Endothelial cell of umbilical vein (primary cell): Measurements from ENCODE around the gene POU2AF1. TPM values are rescaled to one million over a fixed set of nuclear protein-coding genes. Genes with fewer than 3 reads are reported as not detected.

Source experiments
- BruUV-seq: library from RNA; stranded (reverse); fragments of 400-500 nt; replicated peaks from 2 replicates; lab custom pipeline; 2021; lab: Mats Ljungman, UMichigan
- CTCF ChIA-PET: fragments of 300-600, 350-600 bp; sonication (Branson Sonifier 250); formaldehyde crosslinking; loops from one replicate; lab custom pipeline; 2021; ENCODE audit warnings: antibody characterized with exemption, inconsistent platforms; lab: Charles Lee
- POLR2A ChIA-PET: fragments of 300-600, 350-600 bp; sonication (Branson Sonifier 250); formaldehyde crosslinking; loops from one replicate; lab custom pipeline; 2021; ENCODE audit warnings: antibody characterized with exemption, inconsistent platforms; lab: Charles Lee
- DNase-seq: peaks from one replicate; pipeline ENCODE4 v3.0.0-alpha.2; 2011; ENCODE audit warnings: low read depth, low spot score
- FAIRE-seq: peaks from 2 replicates; lab custom pipeline; 2011; peaks lifted over from hg19 to GRCh38; lab: Jason Lieb, UNC
- H2AFZ ChIP-seq: 2 replicates; pipeline ENCODE4 v1.6.0; 2012; ENCODE audit warnings: low read depth, low read length, control low read depth, inconsistent platforms
- H3K27ac ChIP-seq: 2 replicates; pipeline ENCODE4 v1.5.1; 2011; ENCODE audit warnings: low read depth, mild to moderate bottlenecking, control low read depth, low read length, moderate library complexity; ENCODE audit not compliant: insufficient read depth
- H3K27me3 ChIP-seq, 2 experiments: 2 replicates each; pipeline versions ENCODE4 v1.6.0 to v1.6.1; 2011; ENCODE audit warnings: low read length in 2 of 2, mixed read lengths in 1 of 2; ENCODE audit not compliant: control insufficient read depth in 2 of 2, insufficient read depth in 2 of 2
- H3K36me3 ChIP-seq, 2 experiments: 2 replicates in 1 of 2; 3 replicates in 1 of 2; pipeline ENCODE4 v1.5.1; 2011; ENCODE audit warnings: low read length in 2 of 2, mild to moderate bottlenecking in 1 of 2, moderate library complexity in 1 of 2; ENCODE audit not compliant: control insufficient read depth in 2 of 2, insufficient read depth in 2 of 2; ENCODE audit errors: extremely low read depth in 1 of 2
- H3K4me1 ChIP-seq: 3 replicates; pipeline ENCODE4 v1.5.1; 2011; ENCODE audit warnings: mild to moderate bottlenecking, low read length; ENCODE audit not compliant: control insufficient read depth, insufficient read depth; ENCODE audit errors: extremely low read depth
- H3K4me2 ChIP-seq: 2 replicates; pipeline ENCODE4 v1.6.1; 2011; ENCODE audit warnings: low read length, control low read depth, mixed read lengths; ENCODE audit not compliant: insufficient read depth
- H3K4me3 ChIP-seq, 3 experiments: fragments of 200-600 bp in 1 of 3; sonication (generic), shearing (Covaris generic) in 1 of 3; replicated peaks in 1 of 3; 2 replicates each; pipeline ENCODE4 v1.5.1; 2011 to 2016; ENCODE audit warnings: control low read depth in 3 of 3, low read length in 3 of 3, mild to moderate bottlenecking in 2 of 3, inconsistent platforms in 1 of 3, low read depth in 1 of 3, moderate library complexity in 1 of 3; ENCODE audit not compliant: insufficient read depth in 1 of 3
- H3K79me2 ChIP-seq: 2 replicates; pipeline ENCODE4 v1.6.0; 2012; ENCODE audit warnings: low read length, inconsistent platforms; ENCODE audit not compliant: control insufficient read depth, insufficient read depth
- H3K9ac ChIP-seq: replicated peaks from 2 replicates; pipeline ENCODE3; 2011; ENCODE audit warnings: low read length, control low read depth; ENCODE audit not compliant: insufficient read depth; ENCODE audit errors: extremely low read depth
- H3K9me1 ChIP-seq: replicated peaks from 3 replicates; pipeline ENCODE4 v1.6.0; 2011; ENCODE audit warnings: mild to moderate bottlenecking, low read length; ENCODE audit not compliant: control insufficient read depth, insufficient read depth; ENCODE audit errors: extremely low read depth
- H3K9me3 ChIP-seq: replicated peaks from 2 replicates; pipeline ENCODE4 v1.5.1; 2012; ENCODE audit warnings: low read length, inconsistent platforms; ENCODE audit not compliant: control insufficient read depth, insufficient read depth
- H4K20me1 ChIP-seq: replicated peaks from 2 replicates; pipeline ENCODE3; 2011; ENCODE audit warnings: mild to moderate bottlenecking, low read length; ENCODE audit not compliant: control insufficient read depth, insufficient read depth; ENCODE audit errors: extremely low read depth
- EZH2 ChIP-seq: IDR thresholded peaks from 2 replicates; pipeline ENCODE4 v1.6.1; 2012; ENCODE audit warnings: borderline replicate concordance, low read depth, mild to moderate bottlenecking, moderate library complexity, low read length, inconsistent platforms; ENCODE audit not compliant: severe bottlenecking
- FOS ChIP-seq: IDR thresholded peaks from 2 replicates; pipeline ENCODE4 v1.6.1; 2011; ENCODE audit warnings: mild to moderate bottlenecking, low read length, moderate library complexity, borderline replicate concordance; ENCODE audit not compliant: insufficient read depth
- GATA2 ChIP-seq: IDR thresholded peaks from 2 replicates; pipeline ENCODE4 v1.7.0; 2011; ENCODE audit warnings: low read depth, mild to moderate bottlenecking, moderate library complexity, mixed read lengths, low read length; ENCODE audit not compliant: insufficient read length, insufficient read depth
- JUN ChIP-seq: IDR thresholded peaks from 2 replicates; pipeline ENCODE4 v1.6.1; 2011; ENCODE audit warnings: borderline replicate concordance, low read depth; ENCODE audit not compliant: insufficient read length, insufficient read depth
- MYC ChIP-seq: IDR thresholded peaks from one replicate; pipeline ENCODE4 v1.6.1; 2011; ENCODE audit warnings: mild to moderate bottlenecking, low read depth, low read length
- POLR2A ChIP-seq: IDR thresholded peaks from 2 replicates; pipeline ENCODE4 v1.6.1; 2012; ENCODE audit warnings: low read depth, mild to moderate bottlenecking, control low read depth, low read length
- POLR2AphosphoS5 ChIP-seq: IDR thresholded peaks from 2 replicates; pipeline ENCODE4 v1.6.1; 2012; ENCODE audit warnings: low read depth, mild to moderate bottlenecking, control low read depth, low read length, moderate library complexity; ENCODE audit not compliant: insufficient read depth
- dilution Hi-C: fragments of 300-500 bp; cut with MboI; formaldehyde crosslinking; loops from one replicate; pipeline ENCODE4 v1.15.0; 2019; ENCODE audit warnings: low sequenced_read_pairs; ENCODE audit not compliant: extremely low pct_ligation_motif_present
- intact Hi-C: fragments of 100-400 bp; cut with micrococcal nuclease; formaldehyde crosslinking; loops from one replicate; pipeline ENCODE4 v1.10.0; 2022
- polyA plus RNA-seq, 4 experiments: library from polyadenylated mRNA; depleted of rRNA in 3 of 4; stranded (reverse) in 3 of 4; unstranded in 1 of 4; fragments of >200 nt; gene quantifications; 2 replicates each; pipeline versions ENCODE4 v1.2.1 to v1.2.3, GENCODE V29; 2011 to 2012; ENCODE audit warnings: missing spikeins in 1 of 4
- total RNA-seq: library from RNA; stranded (reverse); gene quantifications from 2 replicates; pipeline ENCODE4 v1.2.3, GENCODE V29; 2021
- TF ChIP-seq, protein P1 (sequence below): IDR thresholded peaks from 2 replicates; pipeline ENCODE4 v1.6.1; 2011; ENCODE audit not compliant: insufficient read depth, insufficient read length
- TF ChIP-seq, protein P2 (sequence below), 2 donors: IDR thresholded peaks; 1 replicate in 1 of 2; 2 replicates in 1 of 2; pipeline ENCODE4 v1.5.1; 2011; ENCODE audit warnings: low read length in 2 of 2, mild to moderate bottlenecking in 2 of 2, moderate library complexity in 2 of 2, control low read depth in 1 of 2, inconsistent platforms in 1 of 2, low read depth in 1 of 2; ENCODE audit not compliant: insufficient read depth in 1 of 2; ENCODE audit errors: extremely low read depth in 1 of 2

POU2AF1 gene
- total and polyA plus RNA-seq, 2 donors (not counting 3 experiments of a cell fraction or from before 2014, with no cell fraction given) = not detected

DNA sequence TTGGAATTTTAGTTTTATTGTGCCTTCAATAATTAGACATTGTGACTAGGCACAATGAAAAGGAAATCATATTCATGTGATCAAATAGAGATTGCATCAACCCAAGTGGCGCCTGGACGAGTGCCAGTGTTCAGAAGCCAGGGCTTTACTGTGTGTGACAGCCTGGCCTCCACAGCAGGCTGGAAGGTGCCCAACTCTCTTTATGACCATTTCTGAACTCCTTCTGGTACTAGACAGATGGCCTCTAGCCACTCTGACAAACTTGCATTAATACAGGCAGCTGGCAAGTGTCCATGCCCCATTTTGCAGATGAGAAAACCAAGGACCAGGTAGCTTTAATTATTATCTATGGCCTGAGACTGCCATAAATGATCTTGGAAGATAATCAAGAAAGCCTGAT is 8.3 kb upstream of the POU2AF1 start:
- DNase-seq = no peak
- dilution Hi-C loops = no loop called here
- TF ChIP-seq POLR2AphosphoS5 (no peak), MYC (no peak), FOS (no peak), JUN (no peak), POLR2A (no peak), GATA2 (no peak), EZH2 (no peak)
- TF ChIP-seq, protein P1, sequence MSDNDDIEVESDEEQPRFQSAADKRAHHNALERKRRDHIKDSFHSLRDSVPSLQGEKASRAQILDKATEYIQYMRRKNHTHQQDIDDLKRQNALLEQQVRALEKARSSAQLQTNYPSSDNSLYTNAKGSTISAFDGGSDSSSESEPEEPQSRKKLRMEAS = no peak
- TF ChIP-seq, protein P2, sequence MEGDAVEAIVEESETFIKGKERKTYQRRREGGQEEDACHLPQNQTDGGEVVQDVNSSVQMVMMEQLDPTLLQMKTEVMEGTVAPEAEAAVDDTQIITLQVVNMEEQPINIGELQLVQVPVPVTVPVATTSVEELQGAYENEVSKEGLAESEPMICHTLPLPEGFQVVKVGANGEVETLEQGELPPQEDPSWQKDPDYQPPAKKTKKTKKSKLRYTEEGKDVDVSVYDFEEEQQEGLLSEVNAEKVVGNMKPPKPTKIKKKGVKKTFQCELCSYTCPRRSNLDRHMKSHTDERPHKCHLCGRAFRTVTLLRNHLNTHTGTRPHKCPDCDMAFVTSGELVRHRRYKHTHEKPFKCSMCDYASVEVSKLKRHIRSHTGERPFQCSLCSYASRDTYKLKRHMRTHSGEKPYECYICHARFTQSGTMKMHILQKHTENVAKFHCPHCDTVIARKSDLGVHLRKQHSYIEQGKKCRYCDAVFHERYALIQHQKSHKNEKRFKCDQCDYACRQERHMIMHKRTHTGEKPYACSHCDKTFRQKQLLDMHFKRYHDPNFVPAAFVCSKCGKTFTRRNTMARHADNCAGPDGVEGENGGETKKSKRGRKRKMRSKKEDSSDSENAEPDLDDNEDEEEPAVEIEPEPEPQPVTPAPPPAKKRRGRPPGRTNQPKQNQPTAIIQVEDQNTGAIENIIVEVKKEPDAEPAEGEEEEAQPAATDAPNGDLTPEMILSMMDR (IDR thresholded peaks at IDR 0.05; ENCODE audit: extremely low read depth in 1 of 2, insufficient read depth in 1 of 2, low read depth in 1 of 2, low read length in 2 of 2) = no peak
- Histone ChIP-seq H2AFZ (no peak overlapping the region), H3K9me1 (no peaks in the 10 kb centered on the region), H3K4me1 (no peaks in the 10 kb centered on the region), H3K36me3 (no peaks in the 10 kb centered on the region), H3K79me2 (no peaks in the 10 kb centered on the region), H3K27ac (no peak overlapping the region), H3K4me2 (no peak overlapping the region), H3K4me3 (no peak overlapping the region), H4K20me1 (no peaks in the 10 kb centered on the region), H3K9me3 (no peaks in the 10 kb centered on the region), H3K9ac (no peak overlapping the region), H3K27me3 (no peaks in the 10 kb centered on the region)
- FAIRE-seq = no peak
- CTCF ChIA-PET = interaction anchor here (1.6 kb wide), 1 partner anchor 59 kb away, joined by 5 read pairs; no protein-coding TSS in a partner anchor
- no TSS peak for BruUV-seq
- intact Hi-C loops = no loop called here
- POLR2A ChIA-PET = no interaction called here
